Stimulated activated CD4-positive, alpha-beta T cell treated with anti-CD3 and anti-CD28 coated beads, TNF-alpha, amount 100 ng/mL, for 48 hours (primary cell): ENCODE measurements around the gene FTSJ1.
"Not testable (repeated sequence)": the region's sequence is repeated elsewhere in the genome, so short reads cannot be mapped to it uniquely, and the experiment has no call there.

Source experiments
- DNase-seq, 3 donors: peaks; one replicate each; pipeline ENCODE4 v3.0.0-alpha.2; 2020; ENCODE audit warnings: low read depth in 3 of 3

FTSJ1 gene

GRCh38 chrX:48523682-48524081, 47.7 kb downstream of the FTSJ1 start:
- no peak for DNase-seq

- not testable (repeated sequence) for DNase-seq
Measured at GRCh38 chrX:48525853-48526252, 49.9 kb downstream of the FTSJ1 start.

- DNase-seq = no peak
Measured at GRCh38 chrX:48530736-48531135, 54.7 kb downstream of the FTSJ1 start.

GRCh38 chrX:48531358-48531959, 55.5 kb downstream of the FTSJ1 start:
- DNase-seq = no peak

GRCh38 chrX:48532161-48532560, 56.2 kb downstream of the FTSJ1 start:
- DNase-seq = no peak

- DNase-seq = no peak
Measured at GRCh38 chrX:48533165-48533564, 57.2 kb downstream of the FTSJ1 start.
